ENCODE results near the gene PEX16.
A peak's percentile ranks its signal among the peaks of the same experiment; 100 is the strongest.

The PEX16 gene

DNA sequence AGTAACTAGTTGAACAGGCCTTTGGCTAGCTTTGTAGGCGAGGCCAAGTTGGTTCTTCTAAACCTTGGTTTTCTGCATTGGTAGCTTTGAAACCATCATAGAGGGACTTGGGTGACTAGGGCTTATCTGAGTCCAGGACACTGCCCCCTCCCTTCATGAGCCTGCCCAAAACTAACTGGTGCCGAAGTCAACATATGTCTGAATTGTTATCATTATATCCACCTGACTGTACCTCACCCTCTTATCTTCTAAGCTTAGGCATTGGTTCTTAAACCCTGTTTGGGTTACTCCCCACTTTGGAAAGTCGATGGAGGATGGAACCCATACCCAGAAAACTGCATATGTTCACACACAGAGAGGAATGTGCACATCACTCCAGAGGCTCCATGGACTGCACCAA, 39.8 kb downstream of the PEX16 start:
- TF ChIP-seq, protein P1, sequence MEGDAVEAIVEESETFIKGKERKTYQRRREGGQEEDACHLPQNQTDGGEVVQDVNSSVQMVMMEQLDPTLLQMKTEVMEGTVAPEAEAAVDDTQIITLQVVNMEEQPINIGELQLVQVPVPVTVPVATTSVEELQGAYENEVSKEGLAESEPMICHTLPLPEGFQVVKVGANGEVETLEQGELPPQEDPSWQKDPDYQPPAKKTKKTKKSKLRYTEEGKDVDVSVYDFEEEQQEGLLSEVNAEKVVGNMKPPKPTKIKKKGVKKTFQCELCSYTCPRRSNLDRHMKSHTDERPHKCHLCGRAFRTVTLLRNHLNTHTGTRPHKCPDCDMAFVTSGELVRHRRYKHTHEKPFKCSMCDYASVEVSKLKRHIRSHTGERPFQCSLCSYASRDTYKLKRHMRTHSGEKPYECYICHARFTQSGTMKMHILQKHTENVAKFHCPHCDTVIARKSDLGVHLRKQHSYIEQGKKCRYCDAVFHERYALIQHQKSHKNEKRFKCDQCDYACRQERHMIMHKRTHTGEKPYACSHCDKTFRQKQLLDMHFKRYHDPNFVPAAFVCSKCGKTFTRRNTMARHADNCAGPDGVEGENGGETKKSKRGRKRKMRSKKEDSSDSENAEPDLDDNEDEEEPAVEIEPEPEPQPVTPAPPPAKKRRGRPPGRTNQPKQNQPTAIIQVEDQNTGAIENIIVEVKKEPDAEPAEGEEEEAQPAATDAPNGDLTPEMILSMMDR (IDR thresholded peaks at IDR 0.05; ENCODE audit: extremely low read depth, missing control alignments), result no peak
- no peak for DNase-seq (ENCODE audit: low spot score)

DNA sequence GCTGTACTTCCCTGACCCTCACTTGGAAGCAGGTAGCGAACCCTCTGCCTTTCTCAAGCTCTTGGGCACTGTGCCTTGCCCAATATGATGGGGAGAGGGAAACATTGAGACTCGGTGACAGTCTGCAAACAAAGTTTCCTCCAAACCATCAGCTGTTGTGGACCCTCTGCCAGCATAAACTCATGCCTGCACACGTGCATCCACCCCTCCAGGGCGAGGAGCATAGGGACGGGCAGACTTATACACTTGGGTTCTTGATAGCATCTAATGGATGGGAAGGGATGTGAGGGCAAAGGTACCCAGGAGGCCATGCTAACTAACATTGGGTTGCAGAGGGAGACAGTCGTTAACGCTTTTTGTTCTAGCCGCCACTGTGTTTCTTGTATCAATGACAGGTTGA, 40.5 kb downstream of the PEX16 start:
- TF ChIP-seq, protein P1 (IDR thresholded peaks at IDR 0.05; ENCODE audit: extremely low read depth, missing control alignments), result no peak
- no peak for DNase-seq (ENCODE audit: low spot score)

DNA sequence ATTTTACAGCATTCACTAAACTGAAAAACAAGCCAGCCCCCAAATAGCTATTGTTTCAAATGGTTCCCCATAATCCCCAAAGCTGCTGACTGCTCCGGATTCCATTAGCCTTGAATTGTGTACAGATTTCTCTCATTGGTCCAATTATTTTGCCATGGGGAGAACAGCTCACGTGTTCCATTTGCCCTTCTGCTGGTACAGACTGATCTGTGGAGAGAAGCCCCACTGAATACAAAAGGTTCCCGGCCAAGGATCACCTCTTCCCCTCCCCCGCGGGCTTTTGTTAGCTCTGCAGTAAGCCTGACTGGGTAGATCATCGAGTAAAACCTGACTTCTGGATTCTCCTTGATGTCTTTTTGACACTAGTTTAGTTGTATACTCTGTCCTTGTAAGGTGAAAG, 41.3 kb downstream of the PEX16 start:
- no peak for DNase-seq (ENCODE audit: low spot score)
- TF ChIP-seq, protein P1 (IDR thresholded peaks at IDR 0.05; ENCODE audit: extremely low read depth, missing control alignments), result no peak

GRCh38 chr11:45872651-45873356, 44.9 kb downstream of the PEX16 start:
- DNase-seq (ENCODE audit: low spot score), result peak; percentile 58
- TF ChIP-seq, protein P1 (IDR thresholded peaks at IDR 0.05; ENCODE audit: extremely low read depth, missing control alignments), result peak; percentile 35

DNA sequence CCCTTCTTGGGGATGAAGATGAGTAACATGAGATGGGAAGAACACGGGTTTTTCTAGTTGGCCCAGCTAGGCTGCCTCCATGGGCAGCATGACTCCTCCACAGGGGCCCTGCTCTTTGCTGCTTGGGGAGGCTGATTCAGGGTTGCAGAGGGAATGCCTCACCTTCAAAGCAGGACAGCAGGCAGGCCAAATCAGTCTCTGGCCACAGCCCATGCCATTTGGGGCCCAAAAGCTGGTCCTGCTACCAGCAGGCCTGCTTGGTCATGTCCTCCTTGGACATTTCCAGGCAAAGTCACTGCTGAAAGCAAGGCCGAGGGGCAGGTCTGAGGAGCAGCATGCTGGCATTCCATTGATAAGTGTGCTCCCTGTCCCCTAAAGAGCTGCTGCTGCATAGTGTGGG, 46.0 kb downstream of the PEX16 start:
- TF ChIP-seq, protein P1 (IDR thresholded peaks at IDR 0.05; ENCODE audit: extremely low read depth, missing control alignments), result no peak
- DNase-seq (ENCODE audit: low spot score), result no peak

DNA sequence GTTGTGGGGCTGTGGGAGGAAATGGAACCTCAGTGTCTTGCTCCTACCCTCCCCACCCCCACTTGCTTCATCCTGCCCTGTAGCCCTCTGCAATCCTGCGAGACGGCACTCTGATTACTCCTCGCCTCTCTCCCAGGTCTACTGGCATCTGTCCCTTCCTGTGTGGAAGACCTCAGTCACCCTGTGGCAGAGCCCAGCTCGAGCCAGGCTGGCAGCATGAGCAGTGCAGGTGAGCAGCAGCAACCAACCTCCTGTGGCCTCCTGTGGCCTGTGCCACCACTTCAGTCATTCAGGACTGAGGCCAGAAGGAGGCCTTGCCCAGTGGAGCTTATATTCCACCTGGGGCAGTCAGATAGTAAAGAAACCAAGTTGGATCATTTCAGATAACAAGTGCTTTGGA, 47.0 kb downstream of the PEX16 start:
- TF ChIP-seq, protein P1 (IDR thresholded peaks at IDR 0.05; ENCODE audit: extremely low read depth, missing control alignments), result no peak
- no peak for DNase-seq (ENCODE audit: low spot score)

GRCh38 chr11:45869551-45869950, 48.1 kb downstream of the PEX16 start:
- TF ChIP-seq, protein P1 (IDR thresholded peaks at IDR 0.05; ENCODE audit: extremely low read depth, missing control alignments), result no peak
- DNase-seq (ENCODE audit: low spot score), result no peak
